CD4-positive, alpha-beta T cell treated with Interleukin-10 for 1 hour (primary cell): ENCODE results near the gene LRRD1.
"Not testable (repeated sequence)": the region's sequence is repeated elsewhere in the genome, so short reads cannot be mapped to it uniquely, and the experiment has no call there.

Experiments used
- DNase-seq: peaks from one replicate; pipeline ENCODE4 v3.0.0-alpha.2; 2020

LRRD1 gene

DNA sequence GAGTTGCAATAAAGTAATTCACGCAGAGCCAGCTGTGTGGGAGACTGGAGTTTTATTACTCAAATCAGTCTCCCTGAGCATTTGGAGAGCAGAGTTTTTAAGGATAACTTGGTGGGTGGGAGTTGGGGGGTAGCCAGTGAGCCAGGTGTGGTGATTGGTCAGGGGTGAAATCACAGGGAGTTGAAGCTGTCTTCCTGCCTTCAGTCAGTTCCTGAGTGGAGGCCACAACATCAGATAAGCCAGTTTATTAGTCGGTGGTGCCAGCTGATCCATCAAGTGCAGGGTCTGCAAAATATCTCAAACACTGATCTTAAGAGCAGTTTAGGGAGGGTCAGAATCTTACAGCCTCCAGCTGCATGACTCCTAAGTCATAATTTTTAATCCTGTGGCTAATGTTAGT, 41.4 kb downstream of the LRRD1 start:
- no peak for DNase-seq

DNA sequence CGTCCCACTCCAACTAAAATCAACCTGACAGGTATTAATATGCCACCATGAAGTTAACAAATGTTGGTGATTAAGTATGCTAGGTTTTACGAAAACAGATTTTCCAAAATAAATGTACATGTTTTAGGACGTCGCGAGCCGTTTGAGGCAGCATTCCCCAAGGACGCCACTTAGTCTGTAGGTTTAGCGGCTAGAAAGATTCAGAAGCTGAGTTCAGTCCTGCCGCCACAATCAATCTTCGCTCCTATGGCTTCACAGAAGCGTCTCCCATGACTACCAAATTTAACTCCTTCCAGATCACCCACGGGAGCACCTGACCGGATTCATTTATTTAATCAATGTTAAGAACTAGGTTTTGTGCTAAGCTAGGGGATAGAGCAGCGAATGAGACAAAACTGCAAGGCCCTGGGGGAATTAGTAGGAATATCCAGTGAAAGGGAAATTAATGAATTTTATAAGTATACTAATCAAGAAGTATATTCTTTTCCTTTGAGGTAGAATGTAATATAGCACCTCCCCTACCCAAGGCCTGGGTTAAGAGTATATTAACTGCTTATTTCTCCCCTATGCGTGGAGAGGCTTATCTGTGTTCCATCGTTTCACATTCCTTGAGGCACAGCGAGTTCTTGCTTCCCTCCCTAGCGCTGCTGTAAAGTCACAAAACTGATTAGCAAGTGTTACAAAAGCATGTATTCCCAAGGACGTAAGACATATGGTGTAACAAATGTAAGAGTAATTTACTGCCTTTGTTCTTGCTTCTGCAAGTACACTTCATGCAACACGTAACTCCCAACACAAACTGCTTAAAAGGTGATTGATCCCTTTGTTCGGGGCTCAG, 43.7 kb downstream of the LRRD1 start:
- DNase-seq, result no peak

DNA sequence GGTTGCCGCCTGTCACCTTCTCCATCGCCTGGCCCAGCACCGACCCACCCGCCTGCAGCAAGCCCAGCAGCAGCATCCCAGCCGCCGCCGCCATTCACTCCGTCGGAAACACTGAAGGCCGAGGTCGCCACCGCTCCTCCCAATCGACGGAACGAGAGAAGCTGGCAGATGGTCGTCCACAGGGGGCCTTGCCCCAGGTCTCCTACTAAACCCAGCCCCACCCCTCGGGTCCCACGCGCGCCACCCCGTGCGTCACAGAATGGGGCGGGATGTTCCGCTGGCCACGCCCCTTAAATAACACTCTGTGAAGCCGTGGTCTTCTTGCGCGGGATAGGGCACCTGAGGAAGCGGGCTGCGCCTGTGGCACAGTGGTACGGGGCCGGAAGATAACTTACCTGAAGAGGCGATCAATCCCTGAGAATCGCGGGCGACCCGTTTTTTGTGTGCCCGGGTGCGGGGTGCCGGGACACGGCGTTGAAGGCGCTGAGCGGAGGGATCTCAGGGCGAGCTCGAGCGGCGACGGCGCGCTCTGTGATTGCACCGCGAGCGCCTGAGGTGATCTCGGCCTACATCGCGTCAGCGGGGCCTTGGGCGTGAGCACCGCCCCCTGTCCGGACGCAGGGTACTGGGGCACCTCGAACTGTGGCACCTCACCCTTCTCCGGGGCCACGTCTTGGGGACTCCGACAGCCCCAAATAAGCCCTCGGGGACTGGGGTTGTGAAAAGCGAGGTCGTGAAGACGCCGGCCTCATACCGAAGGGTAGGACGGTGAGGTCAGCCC, 44.5 kb downstream of the LRRD1 start, which contains the start of gene CYP51A1:
CYP51A1 (minus strand) TSS at position 207 of the 781 bp plus-strand sequence; CDS start at position 94, 113 bp downstream.
- peak; percentile 95 for DNase-seq

DNA sequence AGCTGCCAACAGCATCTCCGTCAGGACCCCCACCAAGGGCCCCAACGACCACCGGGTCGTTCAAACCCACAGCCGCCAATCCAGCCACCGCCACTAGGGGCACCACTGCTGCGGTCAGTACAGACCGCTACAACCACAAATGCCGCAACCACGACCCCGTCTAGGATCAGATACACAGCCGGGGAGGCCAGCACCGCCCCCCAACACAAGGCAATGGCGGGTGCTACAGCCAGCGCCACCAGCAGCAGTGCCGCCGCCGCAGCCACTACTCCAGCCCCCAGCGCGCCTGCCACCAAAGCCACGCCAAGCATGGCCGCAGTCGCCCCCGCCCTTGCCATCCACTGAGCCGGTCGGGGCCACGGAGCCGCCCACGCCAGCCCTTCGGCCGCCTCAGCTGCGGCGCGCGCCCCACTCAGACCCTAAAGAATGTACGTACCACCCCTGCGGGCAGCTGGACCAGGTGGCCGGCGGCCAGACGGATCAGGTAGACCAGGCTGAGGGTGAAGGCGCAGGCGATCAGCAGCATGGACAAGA, 45.1 kb downstream of the LRRD1 start:
- peak; percentile 75 for DNase-seq

DNA sequence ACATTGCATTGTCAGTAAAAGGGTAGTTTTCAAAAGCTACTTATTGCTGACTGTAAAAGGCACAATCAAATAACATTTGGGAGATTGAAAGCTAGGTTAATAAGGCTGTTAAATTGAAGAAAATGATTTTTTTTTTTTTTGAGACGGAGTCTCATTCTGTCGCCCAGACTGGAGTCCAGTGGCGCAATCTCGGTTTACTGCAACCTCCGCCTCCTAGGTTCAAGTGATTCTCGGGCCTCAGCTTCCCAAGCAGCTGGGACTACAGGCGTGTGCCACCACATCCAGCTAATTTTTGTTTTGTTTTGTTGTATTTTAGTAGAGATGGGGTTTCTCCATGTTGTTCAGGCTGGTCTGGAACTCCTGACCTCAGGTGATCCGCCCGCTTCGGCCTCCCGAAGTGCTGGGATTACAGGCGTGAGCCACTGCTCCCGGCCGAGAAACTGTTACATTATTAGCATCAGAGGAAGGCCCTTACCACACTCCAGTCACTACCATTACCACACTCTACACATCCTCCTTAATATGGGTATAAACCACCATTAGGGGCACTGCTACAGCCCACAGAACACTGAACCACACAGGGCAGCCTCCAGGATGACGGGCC, 45.7 kb downstream of the LRRD1 start:
- DNase-seq, result no peak

DNA sequence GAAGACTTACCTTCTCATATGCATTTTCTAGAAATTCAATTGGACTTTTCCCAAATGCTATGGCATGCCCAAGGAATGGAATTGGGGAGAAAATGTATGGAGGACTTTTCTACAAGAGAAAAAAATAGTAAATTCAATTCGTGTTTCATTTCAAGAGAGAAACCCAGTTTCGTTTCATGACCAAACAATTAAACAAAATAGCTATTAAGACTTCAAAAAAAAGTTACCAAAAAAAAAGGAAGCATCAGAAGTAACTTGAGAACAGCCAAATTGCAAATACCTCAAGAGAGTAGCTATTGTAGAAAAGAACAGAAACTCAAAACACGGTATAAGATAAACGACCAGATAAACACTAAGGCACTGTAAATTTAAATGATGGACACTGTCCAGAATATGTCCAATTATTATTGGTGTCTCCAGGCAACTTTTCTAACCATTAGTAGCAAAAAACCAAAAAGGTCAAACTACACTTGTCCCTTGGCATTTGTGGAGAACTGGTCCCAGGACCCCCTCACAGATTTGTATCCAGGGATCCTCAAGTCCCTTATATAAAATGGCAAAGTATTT, 47.1 kb downstream of the LRRD1 start:
- no peak for DNase-seq

DNA sequence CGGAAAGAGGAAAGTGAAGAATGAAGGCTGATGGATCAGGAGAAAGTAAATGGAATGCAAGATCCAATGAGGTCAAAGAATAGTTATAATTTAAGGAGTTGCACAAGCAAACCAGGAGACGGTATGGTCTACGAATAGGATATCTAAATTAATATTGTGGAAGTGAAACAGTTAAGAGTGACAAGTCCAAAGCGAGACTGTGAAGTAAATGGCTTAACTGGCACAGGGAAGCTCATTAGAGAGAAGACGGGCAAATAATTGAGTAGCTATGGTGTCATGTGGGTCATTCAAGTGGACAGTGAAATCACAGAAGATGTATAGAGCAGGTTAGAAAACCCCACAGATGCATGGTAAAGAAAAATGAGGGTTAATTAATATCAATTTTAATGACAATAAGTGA, 47.8 kb downstream of the LRRD1 start:
- no peak for DNase-seq

DNA sequence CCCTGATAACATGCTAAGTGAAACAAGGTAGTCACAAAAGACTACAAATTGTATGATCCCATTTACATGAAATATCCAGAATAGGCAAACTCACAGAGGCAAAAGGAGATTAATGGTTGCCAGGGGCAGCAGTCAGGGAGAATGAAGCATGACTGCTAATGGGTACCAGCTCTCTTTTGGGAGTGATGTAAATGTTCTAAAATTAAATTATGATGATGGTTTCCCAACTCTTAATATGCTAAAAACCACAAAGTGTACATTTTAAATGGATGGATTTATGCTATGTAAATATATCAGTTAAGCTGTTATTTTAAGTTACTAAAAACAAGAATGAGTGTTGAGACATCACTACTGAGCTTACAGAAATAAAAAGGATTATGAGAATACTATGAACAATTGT, 57.3 kb downstream of the LRRD1 start:
- no peak for DNase-seq

DNA sequence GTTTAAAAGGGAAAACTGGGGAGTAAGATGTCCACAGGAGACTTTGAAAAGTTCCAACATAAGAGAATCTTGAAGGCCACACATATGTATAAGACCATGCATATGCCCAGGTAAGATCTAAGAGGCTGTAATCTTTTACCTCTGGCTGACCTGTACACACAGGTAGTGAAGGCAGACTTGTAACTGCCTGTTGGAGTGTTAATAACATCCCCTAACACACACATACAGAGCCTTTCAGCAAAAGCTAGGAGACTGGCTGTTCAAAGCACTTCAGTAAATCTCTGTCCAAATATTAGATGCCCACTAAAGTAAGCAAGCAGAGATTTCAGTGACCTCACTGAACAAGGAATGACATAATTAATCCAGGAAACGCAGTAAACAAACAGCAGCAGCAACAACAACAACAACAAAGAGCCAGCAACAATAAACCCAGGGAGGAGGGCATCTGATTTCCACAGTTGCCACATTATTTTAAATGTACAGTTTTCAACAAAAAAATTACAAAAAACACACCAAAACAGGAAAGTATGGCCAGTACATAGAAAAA, 59.7 kb downstream of the LRRD1 start:
- no peak for DNase-seq

DNA sequence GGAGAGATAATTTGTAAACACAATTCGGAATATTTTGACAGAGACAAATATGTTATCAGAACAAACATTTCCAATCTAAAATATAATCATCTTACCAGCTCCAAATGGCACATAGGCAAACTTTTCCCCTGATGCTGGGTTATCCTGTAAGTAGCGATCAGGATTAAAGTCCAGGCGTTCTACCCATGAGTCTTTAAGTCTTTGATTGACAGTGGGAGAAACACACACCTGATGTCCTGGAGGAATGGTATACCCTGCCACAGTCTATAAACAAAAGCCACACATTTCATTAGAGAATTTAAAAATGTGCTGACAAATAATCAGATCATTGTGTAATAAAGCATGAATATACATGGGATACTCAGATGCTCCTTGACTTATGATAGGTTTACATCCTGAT, 62.0 kb downstream of the LRRD1 start:
- no peak for DNase-seq

DNA sequence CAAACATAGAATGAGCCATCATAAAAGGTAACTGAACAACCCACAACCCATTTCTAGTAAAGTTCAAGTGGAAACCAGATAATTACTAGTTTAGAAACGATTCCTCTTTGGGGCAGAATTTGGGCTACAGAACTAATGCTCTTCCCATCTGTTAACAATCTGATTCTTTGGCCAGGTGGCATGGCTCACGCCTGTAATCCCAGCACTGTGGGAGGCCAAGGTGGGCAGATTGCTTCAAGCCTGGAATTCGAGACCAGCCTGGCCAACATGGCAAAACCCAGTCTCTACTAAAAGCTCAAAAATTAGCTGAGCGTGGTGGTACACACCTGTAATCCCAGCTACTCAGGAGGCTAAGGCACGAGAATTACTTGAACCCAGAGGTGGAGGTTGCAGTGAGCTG, 63.1 kb downstream of the LRRD1 start:
- DNase-seq, result no peak

DNA sequence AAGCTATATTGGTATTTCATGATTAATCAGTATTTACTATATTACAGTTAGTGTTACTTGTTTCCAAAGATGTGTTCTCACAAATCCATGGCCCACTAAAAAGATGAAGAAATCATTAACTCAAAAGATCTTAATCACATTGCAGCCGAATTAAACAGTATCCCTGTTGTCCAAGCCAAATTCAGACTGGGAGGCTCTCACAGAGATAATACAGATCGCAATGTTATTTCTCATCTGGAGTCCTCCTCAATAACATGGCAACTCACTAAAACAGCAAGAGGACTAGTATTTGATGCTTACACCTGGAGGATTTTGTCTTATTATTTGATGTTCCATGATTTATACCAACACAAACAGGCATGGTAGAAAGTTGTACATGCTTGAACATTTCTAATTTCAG, 68.1 kb downstream of the LRRD1 start:
- no peak for DNase-seq

DNA sequence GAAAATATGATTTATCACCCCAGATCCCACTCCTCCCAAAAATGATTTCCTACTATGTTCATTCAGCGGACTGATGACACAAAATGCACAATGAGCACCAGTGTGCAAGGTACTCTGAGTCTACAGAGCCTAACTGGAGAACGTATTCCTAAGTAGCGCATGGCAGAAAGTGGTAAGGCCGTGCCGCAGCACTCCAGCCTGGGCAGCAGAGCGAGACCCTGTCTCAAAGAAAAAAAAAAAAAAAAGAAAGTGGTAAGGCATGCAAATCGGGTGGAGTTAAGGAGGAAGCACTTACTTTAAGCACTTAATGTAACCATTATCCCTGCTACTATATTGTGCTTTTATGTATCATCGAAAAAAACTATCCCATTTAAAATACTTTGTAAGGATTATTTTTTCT, 70.1 kb downstream of the LRRD1 start:
- DNase-seq, result no peak

DNA sequence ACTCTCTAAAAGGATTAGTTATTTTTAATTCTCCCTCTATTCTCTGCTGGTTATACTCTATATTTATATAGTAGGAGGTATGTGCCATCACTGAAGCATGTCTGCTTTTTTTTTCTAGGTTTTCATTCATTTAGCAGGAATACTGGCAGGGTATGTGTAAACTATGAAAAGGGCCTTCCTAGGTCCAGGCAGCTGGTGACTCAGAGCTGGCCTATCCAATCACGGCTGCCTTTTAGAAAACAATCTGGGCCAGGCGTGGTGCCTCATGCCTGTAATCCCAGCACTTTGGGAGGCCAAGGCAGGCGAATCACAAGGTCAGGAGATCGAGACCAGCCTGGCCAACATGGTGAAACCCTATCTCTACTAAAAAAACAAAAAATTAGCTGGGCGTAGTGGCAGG, 76.1 kb downstream of the LRRD1 start:
- not testable (repeated sequence) for DNase-seq

DNA sequence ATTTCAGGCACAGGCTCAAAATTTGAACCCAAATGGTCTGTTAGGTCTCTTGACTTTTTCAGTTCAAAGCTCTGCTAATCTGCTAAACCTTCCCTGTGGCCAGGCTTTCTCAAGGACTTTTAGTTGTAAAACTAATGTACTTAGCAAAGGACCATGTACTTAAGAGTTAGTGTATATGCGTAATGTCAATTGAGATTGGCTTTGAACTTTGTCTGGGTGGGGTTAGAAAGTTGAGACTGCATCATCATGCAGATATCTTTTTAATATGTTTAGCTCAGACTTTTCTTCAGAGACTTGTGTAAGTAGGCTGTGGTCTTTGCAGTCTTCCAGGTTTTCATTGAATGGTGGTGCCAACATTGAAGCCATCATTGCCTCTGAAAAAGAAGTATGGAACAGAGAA, 78.4 kb downstream of the LRRD1 start:
- DNase-seq, result no peak

DNA sequence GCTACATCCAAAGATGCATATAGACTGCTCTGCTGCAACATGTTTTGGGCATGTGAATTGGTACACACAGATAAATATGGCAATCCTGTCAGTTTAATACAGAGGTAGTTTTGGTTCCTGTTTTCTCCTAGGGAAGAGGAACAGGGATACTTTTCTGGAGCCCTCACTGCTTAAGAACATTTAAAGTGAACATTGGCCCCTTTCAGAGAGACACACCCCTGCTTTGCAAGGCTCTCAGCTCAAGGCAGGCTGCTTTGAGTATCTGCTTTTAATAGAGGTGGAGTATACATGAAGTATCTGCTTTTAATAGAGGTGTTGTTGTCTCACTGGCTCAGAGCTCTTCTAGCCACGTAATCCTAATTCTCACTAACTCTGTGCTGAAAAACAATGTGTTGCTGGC, 83.6 kb downstream of the LRRD1 start:
- no peak for DNase-seq
